Ishikawa (cell line): Measurements from ENCODE around the gene AIG1.

Experiments used
- CEBPB ChIP-seq: IDR thresholded peaks from 2 replicates; pipeline ENCODE4 v1.6.1; 2012
- CREB1 ChIP-seq: IDR thresholded peaks from 2 replicates; pipeline ENCODE4 v1.6.1; 2012; ENCODE audit warnings: low read depth
- EGR1 ChIP-seq: IDR thresholded peaks from 2 replicates; pipeline ENCODE4 v1.6.1; 2012
- NFIC ChIP-seq: IDR thresholded peaks from 2 replicates; pipeline ENCODE4 v1.6.1; 2012
- RAD21 ChIP-seq: IDR thresholded peaks from 2 replicates; pipeline ENCODE4 v1.6.1; 2012; ENCODE audit warnings: low read depth
- YY1 ChIP-seq: IDR thresholded peaks from 2 replicates; pipeline ENCODE4 v1.6.1; 2012; ENCODE audit warnings: low read depth
- TF ChIP-seq, protein P1 (sequence below): IDR thresholded peaks from 2 replicates; pipeline ENCODE4 v1.6.1; 2012
- TF ChIP-seq, protein P2 (sequence below): IDR thresholded peaks from 2 replicates; pipeline ENCODE4 v1.6.1; 2012
- TF ChIP-seq, protein P3 (sequence below): IDR thresholded peaks from 2 replicates; pipeline ENCODE4 v1.6.1; 2012; ENCODE audit warnings: low read depth, mild to moderate bottlenecking

DNA sequence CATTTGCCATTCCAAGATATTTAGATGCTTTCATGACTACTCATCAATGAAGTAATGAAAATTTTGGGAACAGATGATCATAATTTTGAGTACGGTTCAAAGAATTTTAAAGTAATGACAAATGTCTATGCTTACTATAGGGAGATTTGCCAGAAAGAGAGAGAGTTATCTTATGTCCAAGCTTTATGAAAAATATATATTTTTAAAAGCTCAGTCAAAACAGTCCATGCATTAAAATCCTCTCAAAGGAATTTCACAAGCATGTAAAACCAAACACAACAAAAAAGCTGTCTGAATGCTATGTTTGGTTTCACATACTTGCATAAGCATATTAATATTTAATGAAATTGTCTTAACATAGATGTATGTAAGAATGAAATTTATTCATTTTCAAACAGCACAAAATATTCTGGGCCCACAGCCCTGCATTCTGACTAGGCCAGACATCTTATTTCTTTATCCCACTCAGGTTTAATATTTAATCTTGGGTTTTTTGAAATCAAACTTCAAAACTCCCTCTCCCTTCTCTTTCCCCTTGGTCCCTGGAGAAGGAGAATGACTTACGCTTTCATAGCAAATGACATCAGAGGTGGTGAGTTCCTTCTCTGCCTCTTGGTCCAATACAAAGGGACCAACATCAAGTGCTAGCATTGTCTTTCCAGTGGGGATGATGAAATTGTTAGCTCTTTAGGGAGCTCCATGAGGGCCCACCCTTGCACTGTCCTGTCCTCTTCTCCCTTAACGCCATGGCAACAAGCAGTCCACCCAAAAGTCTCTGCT, 295.6 kb downstream of the AIG1 start:
- TF ChIP-seq CEBPB (no peak), RAD21 (no peak), EGR1 (no peak), NFIC (no peak), CREB1 (no peak), YY1 (no peak)
- TF ChIP-seq, protein P1, sequence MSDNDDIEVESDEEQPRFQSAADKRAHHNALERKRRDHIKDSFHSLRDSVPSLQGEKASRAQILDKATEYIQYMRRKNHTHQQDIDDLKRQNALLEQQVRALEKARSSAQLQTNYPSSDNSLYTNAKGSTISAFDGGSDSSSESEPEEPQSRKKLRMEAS, result no peak
- TF ChIP-seq, protein P2, sequence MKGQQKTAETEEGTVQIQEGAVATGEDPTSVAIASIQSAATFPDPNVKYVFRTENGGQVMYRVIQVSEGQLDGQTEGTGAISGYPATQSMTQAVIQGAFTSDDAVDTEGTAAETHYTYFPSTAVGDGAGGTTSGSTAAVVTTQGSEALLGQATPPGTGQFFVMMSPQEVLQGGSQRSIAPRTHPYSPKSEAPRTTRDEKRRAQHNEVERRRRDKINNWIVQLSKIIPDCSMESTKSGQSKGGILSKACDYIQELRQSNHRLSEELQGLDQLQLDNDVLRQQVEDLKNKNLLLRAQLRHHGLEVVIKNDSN, result no peak
- TF ChIP-seq, protein P3, sequence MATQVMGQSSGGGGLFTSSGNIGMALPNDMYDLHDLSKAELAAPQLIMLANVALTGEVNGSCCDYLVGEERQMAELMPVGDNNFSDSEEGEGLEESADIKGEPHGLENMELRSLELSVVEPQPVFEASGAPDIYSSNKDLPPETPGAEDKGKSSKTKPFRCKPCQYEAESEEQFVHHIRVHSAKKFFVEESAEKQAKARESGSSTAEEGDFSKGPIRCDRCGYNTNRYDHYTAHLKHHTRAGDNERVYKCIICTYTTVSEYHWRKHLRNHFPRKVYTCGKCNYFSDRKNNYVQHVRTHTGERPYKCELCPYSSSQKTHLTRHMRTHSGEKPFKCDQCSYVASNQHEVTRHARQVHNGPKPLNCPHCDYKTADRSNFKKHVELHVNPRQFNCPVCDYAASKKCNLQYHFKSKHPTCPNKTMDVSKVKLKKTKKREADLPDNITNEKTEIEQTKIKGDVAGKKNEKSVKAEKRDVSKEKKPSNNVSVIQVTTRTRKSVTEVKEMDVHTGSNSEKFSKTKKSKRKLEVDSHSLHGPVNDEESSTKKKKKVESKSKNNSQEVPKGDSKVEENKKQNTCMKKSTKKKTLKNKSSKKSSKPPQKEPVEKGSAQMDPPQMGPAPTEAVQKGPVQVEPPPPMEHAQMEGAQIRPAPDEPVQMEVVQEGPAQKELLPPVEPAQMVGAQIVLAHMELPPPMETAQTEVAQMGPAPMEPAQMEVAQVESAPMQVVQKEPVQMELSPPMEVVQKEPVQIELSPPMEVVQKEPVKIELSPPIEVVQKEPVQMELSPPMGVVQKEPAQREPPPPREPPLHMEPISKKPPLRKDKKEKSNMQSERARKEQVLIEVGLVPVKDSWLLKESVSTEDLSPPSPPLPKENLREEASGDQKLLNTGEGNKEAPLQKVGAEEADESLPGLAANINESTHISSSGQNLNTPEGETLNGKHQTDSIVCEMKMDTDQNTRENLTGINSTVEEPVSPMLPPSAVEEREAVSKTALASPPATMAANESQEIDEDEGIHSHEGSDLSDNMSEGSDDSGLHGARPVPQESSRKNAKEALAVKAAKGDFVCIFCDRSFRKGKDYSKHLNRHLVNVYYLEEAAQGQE, result no peak
